ENCODE results near the gene VANGL1.

Gene VANGL1

GRCh38 chr1:115644109-115644508 is 2.3 kb downstream of the VANGL1 start:
- FAIRE-seq, result no peak

GRCh38 chr1:115647047-115647446 is 5.3 kb downstream of the VANGL1 start:
- no peak for FAIRE-seq

- no peak for FAIRE-seq
Measured at GRCh38 chr1:115647507-115647906, 5.7 kb downstream of the VANGL1 start.

GRCh38 chr1:115647919-115648650 is 6.3 kb downstream of the VANGL1 start:
- FAIRE-seq, result no peak

GRCh38 chr1:115648717-115649691 is 7.2 kb downstream of the VANGL1 start:
- no peak for FAIRE-seq

- FAIRE-seq, result no peak
Measured at GRCh38 chr1:115649964-115650363, 8.2 kb downstream of the VANGL1 start.

- no peak for FAIRE-seq
Measured at GRCh38 chr1:115650961-115651360, 9.2 kb downstream of the VANGL1 start.

GRCh38 chr1:115651391-115651790 is 9.6 kb downstream of the VANGL1 start:
- FAIRE-seq, result no peak

- FAIRE-seq, result no peak
Measured at GRCh38 chr1:115652236-115652788, 10.5 kb downstream of the VANGL1 start.

GRCh38 chr1:115654125-115654524 is 12.4 kb downstream of the VANGL1 start:
- FAIRE-seq, result no peak

GRCh38 chr1:115654663-115655305 is 13.0 kb downstream of the VANGL1 start:
- no peak for FAIRE-seq

- no peak for FAIRE-seq
Measured at GRCh38 chr1:115655306-115655663, 13.5 kb downstream of the VANGL1 start.

- no peak for FAIRE-seq
Measured at GRCh38 chr1:115655916-115656315, 14.1 kb downstream of the VANGL1 start.

GRCh38 chr1:115656461-115657077 is 14.8 kb downstream of the VANGL1 start:
- FAIRE-seq, result no peak

- no peak for FAIRE-seq
Measured at GRCh38 chr1:115658646-115659045, 16.9 kb downstream of the VANGL1 start.

- FAIRE-seq, result no peak
Measured at GRCh38 chr1:115660151-115660550, 18.4 kb downstream of the VANGL1 start.

- FAIRE-seq, result no peak
Measured at GRCh38 chr1:115661157-115661556, 19.4 kb downstream of the VANGL1 start.

- no peak for FAIRE-seq
Measured at GRCh38 chr1:115665319-115666096, 23.7 kb downstream of the VANGL1 start.

GRCh38 chr1:115666206-115666605 is 24.4 kb downstream of the VANGL1 start:
- FAIRE-seq, result no peak

GRCh38 chr1:115666702-115667101 is 24.9 kb downstream of the VANGL1 start:
- no peak for FAIRE-seq

- FAIRE-seq, result no peak
Measured at GRCh38 chr1:115668579-115668978, 26.8 kb downstream of the VANGL1 start.

All from islet of Langerhans (tissue), 1 donor.